A549 (cell line): ENCODE data around the gene SYT3. TPM values are rescaled to one million over a fixed set of nuclear protein-coding genes. Genes with fewer than 3 reads are reported as not detected.

Experiments
- ATAC-seq, 2 experiments: fragments of 200-7000 bp in 1 of 2; fragments of >200 bp in 1 of 2; cut with Nextera tagmentation in 1 of 2; cut with Tn5 transposase in 1 of 2; 3 replicates each; pipeline versions ENCODE4 v1.8.0 to v1.9.1; 2018 to 2020; ENCODE audit warnings: mild to moderate bottlenecking in 1 of 2, moderate library complexity in 1 of 2
- CTCF ChIA-PET: fragments of 300-600 bp; sonication (Branson Sonifier 250); formaldehyde crosslinking; extraction: SDS; loops from one replicate; lab custom pipeline; 2021; ENCODE audit warnings: antibody characterized with exemption, inconsistent platforms; lab: Yijun Ruan, JAX
- POLR2A ChIA-PET: fragments of 350-600 bp; formaldehyde crosslinking; extraction: SDS; loops from one replicate; lab custom pipeline; 2021; ENCODE audit warnings: antibody characterized with exemption, inconsistent platforms; lab: Yijun Ruan, JAX
- DNase-seq, 2 experiments: peaks; one replicate each; pipeline versions ENCODE4 v3.0.0 to v3.0.0-alpha.2; 2011 to 2016; ENCODE audit warnings: low read depth in 1 of 2, low spot score in 1 of 2
- FAIRE-seq: peaks from 2 replicates; lab custom pipeline; 2011; peaks lifted over from hg19 to GRCh38; lab: Jason Lieb, UNC
- H3K27ac ChIP-seq, 2 experiments: fragments of >200 bp; sonication (Bioruptor Twin); formaldehyde crosslinking; 3 replicates each; pipeline ENCODE4 v1.5.1; 2016 to 2017
- H3K4me1 ChIP-seq: fragments of >200 bp; sonication (Bioruptor Twin); formaldehyde crosslinking; 3 replicates; pipeline ENCODE4 v1.6.1; 2016
- H3K4me2 ChIP-seq: fragments of >200 bp; sonication (Bioruptor Twin); formaldehyde crosslinking; 3 replicates; pipeline ENCODE4 v1.6.1; 2016
- H3K4me3 ChIP-seq: fragments of >200 bp; sonication (Bioruptor Twin); formaldehyde crosslinking; 3 replicates; pipeline ENCODE4 v1.5.1; 2016
- H3K9me3 ChIP-seq: fragments of >200 bp; sonication (Bioruptor Twin); formaldehyde crosslinking; 3 replicates; pipeline ENCODE4 v1.6.1; 2016
- ATOH8 ChIP-seq: fragments of 250-450 bp; sonication (Bioruptor Pico); IDR thresholded peaks from 2 replicates; pipeline ENCODE4 v1.5.0; 2020; ENCODE audit warnings: low read depth, mild to moderate bottlenecking, moderate library complexity
- CBX2 ChIP-seq: fragments of 200-600 bp; sonication (generic); IDR thresholded peaks from 2 replicates; pipeline ENCODE4 v1.6.1; 2016; ENCODE audit warnings: low read depth, mild to moderate bottlenecking, borderline replicate concordance
- FOSL2 ChIP-seq, 2 experiments: fragments of 450-650 bp in 1 of 2; fragments of >200 bp in 1 of 2; sonication (Bioruptor Twin) in 1 of 2; formaldehyde crosslinking; IDR thresholded peaks; 2 replicates each; pipeline versions ENCODE4 v1.5.0 to v1.6.1; 2016 to 2020; ENCODE audit warnings: mild to moderate bottlenecking in 1 of 2, moderate library complexity in 1 of 2
- JUNB ChIP-seq: fragments of >200 bp; sonication (Bioruptor Twin); formaldehyde crosslinking; IDR thresholded peaks from 2 replicates; pipeline ENCODE4 v1.6.1; 2016
- SMC3 ChIP-seq: fragments of >200 bp; sonication (Bioruptor Twin); formaldehyde crosslinking; IDR thresholded peaks from 3 replicates; pipeline ENCODE4 v1.6.1; 2018; ENCODE audit warnings: inconsistent platforms
- ZFP36 ChIP-seq: fragments of 450-650 bp; IDR thresholded peaks from 2 replicates; pipeline ENCODE4 v1.6.1; 2014; ENCODE audit warnings: borderline replicate concordance; ENCODE audit not compliant: partially characterized antibody
- WGBS: methylation state at CpG from one replicate; pipeline ENCODE4 v1.1.6; 2017; ENCODE audit errors: missing lambda C conversion rate; 5-methylcytosine and 5-hydroxymethylcytosine counted together
- polyA plus RNA-seq, 4 experiments: library from polyadenylated mRNA; depleted of rRNA in 3 of 4; stranded (reverse); fragments of >200 nt; fragmentation: RNase III in 1 of 4; extraction: RNeasy Plus Mini Kit Qiagen cat#74134 plus additional on column Dnase treatment in 1 of 4; gene quantifications; 2 replicates in 3 of 4; 3 replicates in 1 of 4; pipeline ENCODE4 v1.2.3, GENCODE V29; 2011 to 2017
- TF ChIP-seq, protein P1 (sequence below): fragments of 450-650 bp; IDR thresholded peaks from 2 replicates; pipeline ENCODE4 v1.6.1; 2014; ENCODE audit warnings: antibody characterized with exemption
- TF ChIP-seq, protein P2 (sequence below): fragments of 150-350 bp; IDR thresholded peaks from 2 replicates; pipeline ENCODE4 v1.6.1; 2014; ENCODE audit warnings: low read depth, mild to moderate bottlenecking, low read length

SYT3 gene
- polyA plus RNA-seq, 2 of the 4 experiments (the other 2 are of a cell fraction) = 0.25 to 1.1 TPM

DNA sequence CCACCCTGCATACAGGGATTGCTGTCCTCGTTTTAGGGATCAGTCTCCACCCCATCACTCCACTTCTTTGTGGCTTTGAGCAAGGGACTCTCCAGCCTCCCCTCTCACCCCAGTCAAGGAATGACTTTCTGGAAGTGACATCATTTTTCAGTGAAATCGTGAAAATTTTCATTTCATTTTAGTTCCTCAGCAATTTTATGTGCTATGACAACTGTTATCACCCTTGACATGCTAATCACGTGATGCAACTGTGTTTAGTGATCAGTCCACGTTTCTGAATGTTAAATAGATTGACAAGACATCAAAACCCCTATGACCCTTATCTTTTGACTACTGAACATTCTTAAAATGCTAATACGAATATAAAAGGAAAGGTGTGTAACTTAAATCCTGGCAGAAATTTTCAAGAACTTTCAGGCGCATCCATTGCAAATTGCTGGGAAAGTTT is 17.6 kb upstream of the SYT3 start:
- FAIRE-seq (peak; percentile 36), DNase-seq (no peak), ATAC-seq (no peak)
- CTCF ChIA-PET = interaction anchor here (0.6 to 4.2 kb wide), 2 partner anchors 9 to 12 kb away, joined by 3 to 23 read pairs; no protein-coding TSS in a partner anchor
- POLR2A ChIA-PET = no interaction called here
- TF ChIP-seq, protein P1, sequence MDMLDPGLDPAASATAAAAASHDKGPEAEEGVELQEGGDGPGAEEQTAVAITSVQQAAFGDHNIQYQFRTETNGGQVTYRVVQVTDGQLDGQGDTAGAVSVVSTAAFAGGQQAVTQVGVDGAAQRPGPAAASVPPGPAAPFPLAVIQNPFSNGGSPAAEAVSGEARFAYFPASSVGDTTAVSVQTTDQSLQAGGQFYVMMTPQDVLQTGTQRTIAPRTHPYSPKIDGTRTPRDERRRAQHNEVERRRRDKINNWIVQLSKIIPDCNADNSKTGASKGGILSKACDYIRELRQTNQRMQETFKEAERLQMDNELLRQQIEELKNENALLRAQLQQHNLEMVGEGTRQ = peak; percentile 56
- no peak for TF ChIP-seq FOSL2 (IDR thresholded peaks at IDR 0.05)
- TF ChIP-seq FOSL2 (CRISPR knock-in tag; IDR thresholded peaks at IDR 0.05) = no peak
- peak overlapping the region; percentile 80 for H3K4me2 ChIP-seq
- H3K27ac ChIP-seq = peak overlapping the region; percentile 72 to 87; a peak in 5 of 6 replicates
- 55% methylated on average over 6 of the region's 6 CpGs for WGBS
- H3K4me1 ChIP-seq = peaks cover 14% of the 10 kb centered on the region; the same call in 2 of the 3 replicates
- H3K4me3 ChIP-seq = peak overlapping the region; percentile 39; the same call in 2 of the 3 replicates
- H3K9me3 ChIP-seq = peaks cover 7% of the 10 kb centered on the region; the same call in 2 of the 3 replicates

- H3K4me1 ChIP-seq = peaks cover 14% of the 10 kb centered on the region; the same call in 2 of the 3 replicates
- no peak overlapping the region for H3K4me3 ChIP-seq
- FAIRE-seq = no peak
- no peak for ATAC-seq
- DNase-seq = peak in 1 of 2 experiments; percentile 58
- H3K27ac ChIP-seq = no peak overlapping the region
- H3K4me2 ChIP-seq = no peak overlapping the region
- ChIA-PET POLR2A (no interaction called here), CTCF (interaction anchor here (1.3 to 4.2 kb wide), 4 partner anchors 14 to 117 kb away, joined by 5 to 23 read pairs (median 6); no protein-coding TSS in a partner anchor)
- H3K9me3 ChIP-seq = peaks cover 7% of the 10 kb centered on the region; the same call in 2 of the 3 replicates
- TF ChIP-seq, protein P1 = peak; percentile 72
- TF ChIP-seq CBX2 = no peak
Measured at GRCh38 chr19:50654882-50655281, 15.2 kb upstream of the SYT3 start.

GRCh38 chr19:50652722-50653121 is 13.0 kb upstream of the SYT3 start:
- FAIRE-seq = no peak
- DNase-seq = no peak
- TF ChIP-seq, protein P2, sequence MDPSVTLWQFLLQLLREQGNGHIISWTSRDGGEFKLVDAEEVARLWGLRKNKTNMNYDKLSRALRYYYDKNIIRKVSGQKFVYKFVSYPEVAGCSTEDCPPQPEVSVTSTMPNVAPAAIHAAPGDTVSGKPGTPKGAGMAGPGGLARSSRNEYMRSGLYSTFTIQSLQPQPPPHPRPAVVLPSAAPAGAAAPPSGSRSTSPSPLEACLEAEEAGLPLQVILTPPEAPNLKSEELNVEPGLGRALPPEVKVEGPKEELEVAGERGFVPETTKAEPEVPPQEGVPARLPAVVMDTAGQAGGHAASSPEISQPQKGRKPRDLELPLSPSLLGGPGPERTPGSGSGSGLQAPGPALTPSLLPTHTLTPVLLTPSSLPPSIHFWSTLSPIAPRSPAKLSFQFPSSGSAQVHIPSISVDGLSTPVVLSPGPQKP = no peak
- no peak for TF ChIP-seq ATOH8 (CRISPR knock-in tag)
- TF ChIP-seq ZFP36 = peak; percentile 82
- no peak for TF ChIP-seq SMC3
- Histone ChIP-seq H3K4me2 (no peak overlapping the region), H3K27ac (no peak overlapping the region), H3K9me3 (peaks cover 7% of the 10 kb centered on the region; the same call in 2 of the 3 replicates), H3K4me1 (peaks cover 11% of the 10 kb centered on the region; the same call in 2 of the 3 replicates), H3K4me3 (no peak overlapping the region)
- POLR2A ChIA-PET = no interaction called here
- WGBS = 65% methylated on average over 6 of the region's 6 CpGs
- CTCF ChIA-PET = no interaction called here
- no peak for ATAC-seq

- Histone ChIP-seq H3K4me2 (no peak overlapping the region), H3K4me3 (no peak overlapping the region), H3K9me3 (peaks cover 7% of the 10 kb centered on the region; the same call in 2 of the 3 replicates)
- WGBS = 49% methylated on average over 2 of the region's 2 CpGs
- FAIRE-seq (no peak), ATAC-seq (no peak), DNase-seq (no peak)
- ChIA-PET POLR2A (no interaction called here), CTCF (interaction anchor here (0.6 to 1.7 kb wide), 5 partner anchors 19 to 132 kb away, joined by 3 to 5 read pairs (median 4); no protein-coding TSS in a partner anchor)
- peak; percentile 84 for TF ChIP-seq ZFP36
- TF ChIP-seq JUNB = no peak
- TF ChIP-seq, all 56 proteins: peak for 1
- Histone ChIP-seq H3K4me1 (peaks cover 13% of the 10 kb centered on the region), H3K27ac (no peak overlapping the region)
Measured at GRCh38 chr19:50651174-50651573, 11.5 kb upstream of the SYT3 start.
